ENCODE measurements around the gene EIF4A3. TPM values are rescaled to one million over a fixed set of nuclear protein-coding genes. Genes with fewer than 3 reads are reported as not detected.

The EIF4A3 gene
- total RNA-seq, 1 donor from 2014 or later: 76.6 TPM

GRCh38 chr17:80132906-80133625 is 13.9 kb downstream of the EIF4A3 start:
- peaks cover 6% of the 10 kb centered on the region for H3K36me3 Mint-ChIP-seq (ENCODE audit: low read depth, unreplicated experiment)
- peaks cover 2% of the 10 kb centered on the region for H3K4me1 Mint-ChIP-seq (ENCODE audit: unreplicated experiment)
- TF ChIP-seq CTCF (IDR thresholded peaks at IDR 0.05; ENCODE audit: unreplicated experiment): no peak
- H3K27me3 Mint-ChIP-seq (ENCODE audit: unreplicated experiment): no peaks in the 10 kb centered on the region
- no peak overlapping the region for H3K27ac Mint-ChIP-seq (ENCODE audit: unreplicated experiment)
- H3K4me3 Mint-ChIP-seq (ENCODE audit: unreplicated experiment): peak overlapping the region; percentile 0
- no peaks in the 10 kb centered on the region for H3K9me3 Mint-ChIP-seq (ENCODE audit: unreplicated experiment)
- DNase-seq (ENCODE audit: low spot score): no peak

GRCh38 chr17:80130992-80131391 is 15.9 kb downstream of the EIF4A3 start:
- peaks cover 2% of the 10 kb centered on the region for H3K4me1 Mint-ChIP-seq (ENCODE audit: unreplicated experiment)

GRCh38 chr17:80129006-80129565 is 17.8 kb downstream of the EIF4A3 start:
- Mint-ChIP-seq H3K4me3 (ENCODE audit: unreplicated experiment) (no peak overlapping the region), H3K36me3 (ENCODE audit: low read depth, unreplicated experiment) (no peaks in the 10 kb centered on the region), H3K9me3 (ENCODE audit: unreplicated experiment) (no peaks in the 10 kb centered on the region), H3K27ac (ENCODE audit: unreplicated experiment) (no peak overlapping the region), H3K4me1 (ENCODE audit: unreplicated experiment) (peaks cover 2% of the 10 kb centered on the region), H3K27me3 (ENCODE audit: unreplicated experiment) (no peaks in the 10 kb centered on the region)
- DNase-seq (ENCODE audit: low spot score): no peak
- TF ChIP-seq CTCF (IDR thresholded peaks at IDR 0.05; ENCODE audit: unreplicated experiment): no peak

More at GRCh38 chr17:80130992-80131391, 15.9 kb downstream of the EIF4A3 start:
- H3K27me3 Mint-ChIP-seq (ENCODE audit: unreplicated experiment): no peaks in the 10 kb centered on the region
- no peak for DNase-seq (ENCODE audit: low spot score)
- H3K9me3 Mint-ChIP-seq (ENCODE audit: unreplicated experiment): no peaks in the 10 kb centered on the region
- no peaks in the 10 kb centered on the region for H3K36me3 Mint-ChIP-seq (ENCODE audit: low read depth, unreplicated experiment)
- H3K27ac Mint-ChIP-seq (ENCODE audit: unreplicated experiment): no peak overlapping the region
- H3K4me3 Mint-ChIP-seq (ENCODE audit: unreplicated experiment): no peak overlapping the region
- no peak for TF ChIP-seq CTCF (IDR thresholded peaks at IDR 0.05; ENCODE audit: unreplicated experiment)

GRCh38 chr17:80126449-80126715 is 20.5 kb downstream of the EIF4A3 start:
- Mint-ChIP-seq H3K36me3 (ENCODE audit: low read depth, unreplicated experiment) (no peaks in the 10 kb centered on the region), H3K27me3 (ENCODE audit: unreplicated experiment) (no peaks in the 10 kb centered on the region), H3K27ac (ENCODE audit: unreplicated experiment) (no peak overlapping the region), H3K9me3 (ENCODE audit: unreplicated experiment) (no peaks in the 10 kb centered on the region), H3K4me3 (ENCODE audit: unreplicated experiment) (no peak overlapping the region), H3K4me1 (ENCODE audit: unreplicated experiment) (peaks cover 2% of the 10 kb centered on the region)
- no peak for DNase-seq (ENCODE audit: low spot score)
- TF ChIP-seq CTCF (IDR thresholded peaks at IDR 0.05; ENCODE audit: unreplicated experiment): no peak

- TF ChIP-seq CTCF (IDR thresholded peaks at IDR 0.05; ENCODE audit: unreplicated experiment): no peak
Observed at GRCh38 chr17:80125656-80126448, 21.1 kb downstream of the EIF4A3 start.

More at GRCh38 chr17:80125656-80126448, 21.1 kb downstream of the EIF4A3 start:
- Mint-ChIP-seq H3K4me1 (ENCODE audit: unreplicated experiment) (peaks cover 2% of the 10 kb centered on the region), H3K4me3 (ENCODE audit: unreplicated experiment) (no peak overlapping the region), H3K27me3 (ENCODE audit: unreplicated experiment) (no peaks in the 10 kb centered on the region), H3K9me3 (ENCODE audit: unreplicated experiment) (no peaks in the 10 kb centered on the region), H3K27ac (ENCODE audit: unreplicated experiment) (no peak overlapping the region), H3K36me3 (ENCODE audit: low read depth, unreplicated experiment) (no peaks in the 10 kb centered on the region)
- no peak for DNase-seq (ENCODE audit: low spot score)
